Karpas-422 (cell line): ENCODE results near the gene BAMBI. TPM values are rescaled to one million over a fixed set of nuclear protein-coding genes. Genes with fewer than 3 reads are reported as not detected.

ENCODE experiments used
- DNase-seq: peaks from one replicate; pipeline ENCODE4 v3.0.0-alpha.2; 2015
- H2AFZ ChIP-seq: fragments of 200-600 bp; sonication (generic); 2 replicates; pipeline ENCODE4 v1.6.1; 2014; ENCODE audit warnings: antibody characterized with exemption, low read length, mixed read lengths
- H3K27ac ChIP-seq: fragments of 200-600 bp; sonication (generic); 2 replicates; pipeline ENCODE4 v1.5.1; 2014; ENCODE audit warnings: mild to moderate bottlenecking, low read length, moderate library complexity
- H3K27me3 ChIP-seq: fragments of 200-600 bp; sonication (generic); 2 replicates; pipeline ENCODE4 v1.6.1; 2014; ENCODE audit warnings: low read length, mixed read lengths
- H3K36me3 ChIP-seq: fragments of 200-600 bp; sonication (generic); 2 replicates; pipeline ENCODE4 v1.6.1; 2014; ENCODE audit warnings: low read length, mixed read lengths; ENCODE audit not compliant: insufficient read depth
- H3K4me1 ChIP-seq: fragments of 200-600 bp; sonication (generic); 2 replicates; pipeline ENCODE4 v1.6.1; 2014; ENCODE audit warnings: mild to moderate bottlenecking, low read length, mixed read lengths
- H3K4me2 ChIP-seq: fragments of 200-600 bp; sonication (generic); 2 replicates; pipeline ENCODE4 v1.6.1; 2014; ENCODE audit warnings: low read length, low read depth, mild to moderate bottlenecking; ENCODE audit not compliant: poor library complexity, severe bottlenecking
- H3K4me3 ChIP-seq: fragments of 200-600 bp; sonication (generic); 2 replicates; pipeline ENCODE4 v1.5.1; 2014; ENCODE audit warnings: mild to moderate bottlenecking, antibody characterized with exemption, low read length, mixed read lengths
- H3K79me2 ChIP-seq: fragments of 200-600 bp; sonication (generic); 2 replicates; pipeline ENCODE4 v1.6.1; 2014; ENCODE audit warnings: mild to moderate bottlenecking, low read length, mixed read lengths
- H3K9ac ChIP-seq: fragments of 200-600 bp; sonication (generic); 2 replicates; pipeline ENCODE4 v1.6.0; 2014; ENCODE audit warnings: low read length
- H3K9me2 ChIP-seq: fragments of 200-600 bp; sonication (generic), shearing (Covaris generic); replicated peaks from 2 replicates; pipeline ENCODE4 v1.6.0; 2014; ENCODE audit warnings: mild to moderate bottlenecking, low read length, moderate library complexity; ENCODE audit not compliant: insufficient read depth
- H3K9me3 ChIP-seq: fragments of 300-700, 200-600 bp; sonication (generic); 2 replicates; pipeline ENCODE4 v1.6.1; 2014; ENCODE audit warnings: low read length, mixed read lengths
- H4K20me1 ChIP-seq: fragments of 200-600 bp; sonication (generic); 2 replicates; pipeline ENCODE4 v1.6.1; 2014; ENCODE audit warnings: mild to moderate bottlenecking, antibody characterized with exemption, low read length, low read depth; ENCODE audit not compliant: insufficient read depth
- total RNA-seq: library from RNA; depleted of rRNA; stranded (reverse); fragments of >200 nt; shearing (Covaris generic); gene quantifications from 2 replicates; pipeline ENCODE4 v1.2.3, GENCODE V29; 2014; ENCODE audit warnings: low replicate concordance

Gene BAMBI
- total RNA-seq, 1 experiment from 2014 or later = not detected

- H3K9me3 ChIP-seq = no peaks in the 10 kb centered on the region
- H3K9me2 ChIP-seq = no peaks in the 10 kb centered on the region
- DNase-seq = no peak
- H4K20me1 ChIP-seq = no peaks in the 10 kb centered on the region
- no peaks in the 10 kb centered on the region for H3K4me1 ChIP-seq
- H3K36me3 ChIP-seq = no peaks in the 10 kb centered on the region
- no peak overlapping the region for H3K9ac ChIP-seq
- no peak overlapping the region for H2AFZ ChIP-seq
- H3K4me2 ChIP-seq = no peak overlapping the region
- no peaks in the 10 kb centered on the region for H3K79me2 ChIP-seq
- H3K4me3 ChIP-seq = no peak overlapping the region
- no peak overlapping the region for H3K27ac ChIP-seq
- 0 out of 2 replicates have a peak, but pooled peaks cover 2% of the 10 kb centered on the region for H3K27me3 ChIP-seq
Measured at GRCh38 chr10:28686835-28687682, 9.7 kb downstream of the BAMBI start.

- Histone ChIP-seq H3K27ac (no peak overlapping the region), H4K20me1 (no peaks in the 10 kb centered on the region), H2AFZ (no peak overlapping the region), H3K4me2 (no peak overlapping the region), H3K9me2 (no peaks in the 10 kb centered on the region), H3K36me3 (no peaks in the 10 kb centered on the region), H3K4me3 (no peak overlapping the region), H3K27me3 (0 out of 2 replicates have a peak, but pooled peaks cover 2% of the 10 kb centered on the region), H3K9me3 (no peaks in the 10 kb centered on the region), H3K79me2 (no peaks in the 10 kb centered on the region), H3K4me1 (no peaks in the 10 kb centered on the region), H3K9ac (no peak overlapping the region)
- DNase-seq = no peak
Measured at GRCh38 chr10:28687683-28688001, 10.3 kb downstream of the BAMBI start.

GRCh38 chr10:28690545-28690944 is 13.2 kb downstream of the BAMBI start:
- 0 out of 2 replicates have a peak, but pooled peaks cover 2% of the 10 kb centered on the region for H3K27me3 ChIP-seq
- H3K9ac ChIP-seq = no peak overlapping the region
- H3K79me2 ChIP-seq = no peaks in the 10 kb centered on the region
- no peaks in the 10 kb centered on the region for H3K9me3 ChIP-seq
- H3K27ac ChIP-seq = no peak overlapping the region
- H4K20me1 ChIP-seq = no peaks in the 10 kb centered on the region
- no peak overlapping the region for H2AFZ ChIP-seq
- no peak for DNase-seq
- H3K4me2 ChIP-seq = no peak overlapping the region
- H3K36me3 ChIP-seq = no peaks in the 10 kb centered on the region
- H3K4me3 ChIP-seq = no peak overlapping the region
- no peaks in the 10 kb centered on the region for H3K9me2 ChIP-seq
- no peaks in the 10 kb centered on the region for H3K4me1 ChIP-seq

- no peak overlapping the region for H3K27ac ChIP-seq
- no peak overlapping the region for H3K4me3 ChIP-seq
- no peaks in the 10 kb centered on the region for H4K20me1 ChIP-seq
- H3K9ac ChIP-seq = no peak overlapping the region
- H3K9me2 ChIP-seq = no peaks in the 10 kb centered on the region
- no peak overlapping the region for H2AFZ ChIP-seq
- H3K27me3 ChIP-seq = 0 out of 2 replicates have a peak, but pooled peaks cover 2% of the 10 kb centered on the region
- H3K36me3 ChIP-seq = no peaks in the 10 kb centered on the region
- no peaks in the 10 kb centered on the region for H3K9me3 ChIP-seq
- H3K4me1 ChIP-seq = no peaks in the 10 kb centered on the region
- H3K4me2 ChIP-seq = no peak overlapping the region
- DNase-seq = no peak
- H3K79me2 ChIP-seq = no peaks in the 10 kb centered on the region
Measured at GRCh38 chr10:28691187-28691694, 13.9 kb downstream of the BAMBI start.

- no peak for DNase-seq
- no peaks in the 10 kb centered on the region for H3K9me2 ChIP-seq
- H4K20me1 ChIP-seq = no peaks in the 10 kb centered on the region
- H3K27me3 ChIP-seq = 0 out of 2 replicates have a peak, but pooled peaks cover 2% of the 10 kb centered on the region
- no peaks in the 10 kb centered on the region for H3K36me3 ChIP-seq
- H3K27ac ChIP-seq = no peak overlapping the region
- H3K4me1 ChIP-seq = no peaks in the 10 kb centered on the region
- H3K4me2 ChIP-seq = no peak overlapping the region
- no peak overlapping the region for H3K4me3 ChIP-seq
- no peaks in the 10 kb centered on the region for H3K9me3 ChIP-seq
- H3K9ac ChIP-seq = no peak overlapping the region
- H3K79me2 ChIP-seq = no peaks in the 10 kb centered on the region
- H2AFZ ChIP-seq = no peak overlapping the region
Measured at GRCh38 chr10:28692050-28692449, 14.7 kb downstream of the BAMBI start.

- DNase-seq = no peak
- Histone ChIP-seq H3K27me3 (no peaks in the 10 kb centered on the region), H3K79me2 (no peaks in the 10 kb centered on the region), H2AFZ (no peak overlapping the region), H3K9me2 (no peaks in the 10 kb centered on the region), H3K4me2 (no peak overlapping the region), H3K9ac (no peak overlapping the region), H3K36me3 (no peaks in the 10 kb centered on the region), H3K4me1 (no peaks in the 10 kb centered on the region), H3K9me3 (no peaks in the 10 kb centered on the region), H4K20me1 (no peaks in the 10 kb centered on the region), H3K27ac (no peak overlapping the region), H3K4me3 (no peak overlapping the region)
Measured at GRCh38 chr10:28694530-28694929, 17.2 kb downstream of the BAMBI start.

- Histone ChIP-seq H3K9me2 (no peaks in the 10 kb centered on the region), H3K4me3 (no peak overlapping the region), H3K9ac (no peak overlapping the region), H3K9me3 (no peaks in the 10 kb centered on the region), H3K27ac (no peak overlapping the region), H3K79me2 (no peaks in the 10 kb centered on the region), H2AFZ (no peak overlapping the region), H3K4me1 (no peaks in the 10 kb centered on the region), H3K4me2 (no peak overlapping the region), H3K27me3 (no peaks in the 10 kb centered on the region), H3K36me3 (no peaks in the 10 kb centered on the region), H4K20me1 (no peaks in the 10 kb centered on the region)
- DNase-seq = no peak
Measured at GRCh38 chr10:28698075-28698474, 20.8 kb downstream of the BAMBI start.

- Histone ChIP-seq H3K4me3 (no peak overlapping the region), H3K27ac (no peak overlapping the region), H3K79me2 (no peaks in the 10 kb centered on the region), H3K27me3 (no peaks in the 10 kb centered on the region), H3K4me1 (no peaks in the 10 kb centered on the region), H3K9me2 (no peaks in the 10 kb centered on the region), H3K9me3 (no peaks in the 10 kb centered on the region), H4K20me1 (no peaks in the 10 kb centered on the region), H3K9ac (no peak overlapping the region), H3K36me3 (no peaks in the 10 kb centered on the region), H2AFZ (no peak overlapping the region), H3K4me2 (no peak overlapping the region)
- DNase-seq = no peak
Measured at GRCh38 chr10:28704464-28705161, 27.3 kb downstream of the BAMBI start.
